OCI-LY3 (cell line): ENCODE measurements around the gene VPS13C.

Experiments used
- CTCF ChIP-seq: fragments of 200-600, 300-600 bp; sonication (generic); IDR thresholded peaks from 2 replicates; pipeline ENCODE4 v1.5.1; 2014; ENCODE audit warnings: antibody characterized with exemption, low read length, low read depth
- EZH2phosphoT487 ChIP-seq: fragments of 200-600 bp; shearing (Covaris generic); IDR thresholded peaks from 2 replicates; pipeline ENCODE4 v1.6.1; 2018; ENCODE audit warnings: antibody characterized with exemption, mixed run types, low read depth

- no peak for TF ChIP-seq CTCF
- no peak for TF ChIP-seq EZH2phosphoT487
Observed at GRCh38 chr15:62026487-62027262, 33.6 kb downstream of the VPS13C start.
